Activated CD4-positive, alpha-beta T cell treated with anti-CD3 and anti-CD28 coated beads, Interleukin-2, Interleukin-4, amounts not matched to agents 100 ng/mL and 50 ng/mL, durations not matched to agents 16 hours and 8 hours (primary cell): Measurements from ENCODE around the gene FOXD2.
"Not testable (repeated sequence)": the region's sequence is repeated elsewhere in the genome, so short reads cannot be mapped to it uniquely, and the experiment has no call there.

Source experiments
- DNase-seq: peaks from one replicate; pipeline ENCODE4 v3.0.0-alpha.2; 2020; ENCODE audit warnings: low spot score

FOXD2 gene

GRCh38 chr1:47439819-47440598 is 2.2 kb downstream of the FOXD2 start:
- DNase-seq: no peak

DNA sequence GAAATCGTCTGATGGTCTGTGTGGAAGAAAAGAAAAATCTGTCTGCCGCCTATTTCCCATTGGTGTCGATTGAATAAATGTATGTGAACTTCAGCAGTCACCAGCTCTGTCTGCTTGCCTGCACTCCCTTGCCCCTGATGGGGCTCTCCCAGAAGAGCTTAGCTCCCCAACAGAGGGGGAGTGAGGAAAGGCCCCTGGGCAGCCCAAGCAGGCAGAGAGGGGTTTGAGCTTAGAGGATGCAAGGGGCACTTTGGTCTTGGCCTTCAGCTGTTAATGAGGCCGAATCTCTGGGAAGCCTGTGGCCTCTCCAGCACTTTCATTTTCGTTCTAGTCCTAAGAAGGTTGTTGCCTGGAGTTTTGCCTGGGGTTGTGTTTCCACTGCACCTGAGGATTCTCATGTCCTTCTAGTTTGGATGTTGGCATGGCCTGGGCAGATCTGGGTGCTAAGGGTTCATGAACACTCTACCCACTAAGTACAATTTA is 2.8 kb downstream of the FOXD2 start:
- DNase-seq: no peak

DNA sequence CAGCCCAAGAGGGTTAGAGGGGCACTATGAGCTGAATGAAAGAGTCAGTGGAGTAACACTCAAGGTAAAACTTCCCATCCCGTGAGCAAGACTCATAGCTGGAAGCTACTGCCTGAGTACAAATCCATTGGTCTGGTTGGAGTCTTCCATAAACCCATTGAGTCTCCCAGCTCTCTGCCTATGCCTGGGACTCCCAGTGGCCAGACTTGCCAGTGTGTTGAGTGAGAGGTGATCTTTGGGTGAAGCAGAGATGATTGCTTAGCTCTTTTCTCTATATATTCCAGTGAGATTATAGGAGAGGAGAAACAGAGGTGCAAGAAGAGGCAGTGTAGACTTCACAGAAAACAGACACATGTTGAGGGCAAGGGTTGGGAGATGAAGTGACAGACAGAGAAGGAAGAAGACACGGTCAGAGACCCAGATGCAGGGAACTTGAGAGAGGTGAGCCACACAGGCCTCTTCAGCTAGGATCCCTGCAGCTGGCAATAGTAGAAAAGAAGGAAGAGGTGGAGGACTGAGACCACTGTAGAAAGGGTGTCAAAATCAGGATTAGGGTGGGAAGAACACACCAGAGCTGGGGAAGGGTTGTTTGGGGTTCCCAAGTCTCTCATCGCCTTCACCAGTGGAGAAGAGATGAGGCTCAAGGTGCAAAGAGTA is 3.7 kb downstream of the FOXD2 start:
- DNase-seq: no peak

DNA sequence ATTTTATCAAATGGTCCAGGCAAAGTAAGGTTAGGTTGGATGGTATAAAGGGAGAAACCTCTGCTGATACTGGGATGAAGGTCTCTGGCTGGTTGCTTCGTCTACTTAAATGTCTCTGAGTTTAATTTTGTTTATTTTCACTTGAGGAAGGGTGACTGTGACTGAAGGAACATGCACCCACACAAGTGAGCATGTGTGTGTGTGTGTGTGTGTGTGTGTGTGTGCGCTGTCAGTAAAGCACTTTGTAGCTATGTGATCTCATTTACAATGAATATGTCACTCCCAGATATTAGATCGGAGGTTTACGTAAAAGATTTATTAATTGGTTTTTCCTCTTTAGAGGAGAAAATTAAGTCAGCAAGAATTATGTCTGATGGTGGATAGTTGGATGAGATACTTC is 4.4 kb downstream of the FOXD2 start:
- DNase-seq: no peak

GRCh38 chr1:47442842-47443529 is 5.1 kb downstream of the FOXD2 start:
- DNase-seq: no peak

DNA sequence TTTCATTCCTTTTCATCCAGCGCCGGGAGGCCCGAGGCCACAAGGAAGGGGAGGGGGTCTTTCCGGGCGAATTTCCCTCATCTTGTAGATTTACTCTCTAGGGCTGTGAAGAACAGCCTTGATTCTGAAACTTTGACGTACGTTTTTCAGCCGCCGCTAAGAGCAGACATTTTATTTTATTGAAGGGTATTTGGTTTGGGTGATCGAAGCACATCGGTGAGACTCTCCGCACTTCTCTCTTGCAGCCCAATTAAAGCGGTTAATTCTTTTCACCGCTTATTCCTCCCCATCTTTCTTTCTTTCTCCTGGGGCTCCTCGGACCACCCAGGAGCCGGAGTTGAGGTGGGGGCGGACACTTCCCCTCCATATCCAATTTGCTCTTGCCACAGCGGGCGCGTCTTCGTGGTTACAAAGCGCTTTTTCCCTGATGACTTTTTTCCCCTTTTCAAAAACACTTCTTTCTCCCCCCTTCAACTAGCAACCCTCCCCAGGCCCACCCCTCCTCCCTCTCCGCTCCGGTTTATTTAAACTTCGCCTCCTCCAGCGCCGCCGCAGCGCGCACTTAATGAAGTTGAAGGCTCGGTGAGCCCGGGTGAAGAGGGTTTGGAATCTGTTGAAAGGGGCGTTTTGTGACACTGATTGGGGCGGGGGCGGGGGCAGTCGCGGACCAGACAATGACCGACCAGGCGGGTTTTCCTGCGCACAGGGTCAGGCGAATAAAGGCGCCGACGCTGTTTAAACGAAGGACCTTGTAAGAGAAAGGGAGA is 5.9 kb downstream of the FOXD2 start:
- no peak for DNase-seq

DNA sequence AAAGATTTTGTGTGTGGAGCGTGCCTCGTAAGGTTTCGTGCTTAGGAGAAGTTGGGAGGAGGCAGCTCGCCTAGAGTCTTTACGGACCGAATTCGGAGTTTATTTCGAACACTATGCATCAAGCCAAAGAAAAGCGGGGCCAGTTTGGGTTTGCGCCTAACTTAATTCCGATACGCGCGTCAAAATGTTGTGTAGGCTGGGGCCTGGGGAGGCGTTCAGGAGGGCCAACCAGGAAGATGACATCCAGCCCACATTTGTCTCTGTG is 6.4 kb downstream of the FOXD2 start:
- no peak for DNase-seq

DNA sequence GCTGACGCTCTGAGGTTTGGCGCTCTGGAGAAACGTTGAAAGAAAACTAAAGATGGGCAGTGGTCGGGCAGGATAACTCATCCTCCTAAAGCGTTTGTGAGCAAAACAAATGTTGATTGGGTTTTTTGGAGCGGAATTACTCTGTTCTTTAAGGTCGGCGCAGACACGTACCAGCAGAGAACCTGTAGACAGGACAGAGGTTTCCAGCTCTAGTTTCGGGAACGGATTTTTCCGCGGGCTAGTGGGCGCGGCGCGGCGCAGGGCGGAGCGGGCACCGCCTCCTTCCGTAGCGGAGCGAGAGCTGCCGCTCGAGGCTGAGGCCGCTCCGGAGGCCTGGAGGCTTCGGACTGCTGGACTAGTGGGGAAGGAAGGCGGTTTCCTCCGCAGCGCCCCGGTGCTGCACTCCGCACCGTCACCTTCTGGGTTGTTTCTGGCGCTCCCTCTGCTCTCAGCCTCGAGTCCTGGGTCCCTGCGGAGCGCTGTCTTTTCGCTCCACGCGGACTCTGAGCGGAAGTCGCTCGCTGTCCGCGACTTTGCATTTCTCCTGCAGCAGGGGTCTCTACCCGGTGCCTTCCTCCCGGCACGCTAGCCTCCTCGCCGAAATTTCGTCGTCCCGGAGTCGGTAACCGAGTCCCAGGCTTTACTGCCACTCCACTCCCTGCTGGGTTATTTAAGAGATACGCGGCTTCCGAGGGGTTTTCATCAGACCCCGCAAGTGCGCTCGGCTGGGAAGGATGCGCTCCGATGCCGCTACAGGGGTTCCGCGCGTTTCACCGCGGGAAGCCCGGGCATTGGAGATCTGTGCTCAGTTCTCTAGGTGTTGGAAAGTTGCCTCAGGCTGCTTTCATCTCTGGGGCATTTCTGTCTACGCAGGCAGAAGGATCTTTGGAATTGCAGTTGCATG is 7.0 kb downstream of the FOXD2 start:
- no peak for DNase-seq

- DNase-seq: no peak
Measured at GRCh38 chr1:47445823-47446550, 8.1 kb downstream of the FOXD2 start.

- no peak for DNase-seq
Measured at GRCh38 chr1:47448462-47449222, 10.8 kb downstream of the FOXD2 start.

DNA sequence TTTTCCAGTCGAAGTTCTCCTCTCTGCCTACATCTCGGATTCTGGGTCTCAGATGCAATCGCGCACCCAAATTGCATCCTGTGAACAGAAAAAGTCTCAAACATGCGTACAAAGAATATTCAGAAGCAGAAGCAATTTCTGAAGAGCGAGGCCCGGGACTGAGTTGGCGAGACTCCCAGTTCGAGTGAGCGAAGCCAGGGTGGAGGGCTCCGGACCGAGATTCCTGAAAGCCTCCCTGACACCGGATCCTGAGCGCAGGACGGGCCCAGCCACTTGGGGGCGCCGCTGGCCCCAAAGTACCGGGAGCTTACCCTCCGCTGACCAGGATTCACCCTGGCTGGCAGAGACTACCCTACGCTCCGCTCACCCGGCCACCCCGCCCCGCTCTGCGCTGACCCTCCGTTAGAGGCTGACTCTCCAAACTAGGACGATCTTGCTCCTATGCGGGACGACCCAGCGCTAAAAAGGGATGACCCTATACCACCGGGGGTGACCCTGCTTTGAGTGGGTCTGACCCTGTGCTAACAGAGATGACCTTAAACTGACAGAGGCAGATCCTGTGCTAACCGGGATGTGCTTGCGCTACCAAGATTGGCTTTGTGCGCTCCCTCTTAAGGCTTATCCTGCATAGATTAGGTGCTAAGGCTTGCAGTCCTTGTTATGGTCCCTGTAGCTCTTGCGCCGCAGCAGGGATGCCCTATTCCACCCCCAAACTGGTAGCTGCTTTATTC is 12.1 kb downstream of the FOXD2 start:
- no peak for DNase-seq

GRCh38 chr1:47450606-47451005 is 12.8 kb downstream of the FOXD2 start:
- no peak for DNase-seq

- no peak for DNase-seq
Measured at GRCh38 chr1:47452426-47452825, 14.6 kb downstream of the FOXD2 start.

GRCh38 chr1:47453910-47454309 is 16.1 kb downstream of the FOXD2 start:
- not testable (repeated sequence) for DNase-seq

- no peak for DNase-seq
Measured at GRCh38 chr1:47456250-47456649, 18.4 kb downstream of the FOXD2 start.

DNA sequence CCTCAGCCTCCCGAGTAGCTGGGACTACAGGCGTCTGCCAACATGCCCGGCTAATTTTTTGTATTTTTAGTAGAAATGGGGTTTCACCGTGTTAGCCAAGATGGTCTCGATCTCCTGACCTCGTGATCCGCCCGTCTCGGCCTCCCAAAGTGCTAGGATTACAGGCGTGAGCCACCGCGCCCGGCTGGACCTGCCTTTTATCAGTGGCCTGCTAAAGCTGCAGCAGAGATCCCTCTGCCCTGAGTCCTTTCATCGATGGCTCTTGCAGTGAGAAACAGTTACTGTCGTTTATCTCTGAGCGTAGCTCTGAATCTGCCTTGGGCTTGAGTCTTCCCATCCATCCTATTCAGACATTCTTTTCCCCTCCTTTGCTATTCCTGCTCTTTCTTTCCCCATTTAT is 19.7 kb downstream of the FOXD2 start:
- DNase-seq: not testable (repeated sequence)

DNA sequence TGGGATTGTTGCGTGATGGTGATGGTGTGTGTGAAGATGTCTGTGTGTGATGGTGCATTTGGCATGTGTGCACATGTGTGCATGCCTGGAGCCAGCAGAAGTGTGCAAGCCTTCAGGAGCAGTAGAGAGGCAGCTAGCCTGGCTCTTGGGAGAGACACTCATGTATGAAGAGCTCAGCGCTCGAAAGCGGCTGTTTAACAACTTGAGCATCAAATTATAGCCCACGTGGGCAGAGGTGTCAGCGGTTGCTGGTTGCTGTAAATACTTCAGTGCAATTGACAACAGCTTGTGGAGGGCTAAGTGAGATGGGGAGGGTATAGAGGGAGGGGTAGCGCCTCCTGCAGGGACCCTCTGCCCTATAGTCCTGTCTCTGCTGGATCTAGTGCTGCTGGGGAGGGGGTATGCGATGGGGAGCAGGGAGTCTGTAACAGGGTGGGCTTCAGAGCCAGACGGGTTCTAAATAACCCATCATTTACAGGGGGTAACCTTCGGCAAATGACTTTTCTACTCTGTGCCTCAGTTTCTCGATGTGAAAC is 21.5 kb downstream of the FOXD2 start:
- DNase-seq: no peak

DNA sequence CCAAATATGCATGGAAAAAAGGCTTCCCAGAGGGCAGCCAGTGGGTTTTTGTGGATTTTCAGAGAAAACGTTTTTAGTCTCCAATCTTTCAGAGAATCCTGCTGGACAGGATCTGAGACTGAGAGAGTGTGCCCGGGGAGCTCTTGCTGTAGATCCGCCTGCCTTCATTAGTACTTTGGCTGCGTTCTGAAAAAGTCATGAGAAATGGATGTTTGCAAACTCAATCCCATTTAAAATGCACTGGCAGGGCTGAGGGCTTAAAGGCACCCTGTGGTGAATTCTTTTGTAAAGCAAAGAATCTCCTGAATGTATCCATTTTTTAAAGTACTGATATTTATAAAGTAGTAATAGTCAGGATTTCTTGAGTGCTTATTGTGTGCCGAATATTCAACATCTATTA is 22.2 kb downstream of the FOXD2 start:
- DNase-seq: no peak

- no peak for DNase-seq
Measured at GRCh38 chr1:47460456-47460855, 22.6 kb downstream of the FOXD2 start.
